ENCODE measurements around the gene CARM1. TPM values are rescaled to one million over a fixed set of nuclear protein-coding genes. Genes with fewer than 3 reads are reported as not detected.
A peak's percentile ranks its signal among the peaks of the same experiment; 100 is the strongest.

Gene CARM1
- total and polyA plus RNA-seq, 2 donors from 2014 or later = 21.9 to 41.2 TPM

DNA sequence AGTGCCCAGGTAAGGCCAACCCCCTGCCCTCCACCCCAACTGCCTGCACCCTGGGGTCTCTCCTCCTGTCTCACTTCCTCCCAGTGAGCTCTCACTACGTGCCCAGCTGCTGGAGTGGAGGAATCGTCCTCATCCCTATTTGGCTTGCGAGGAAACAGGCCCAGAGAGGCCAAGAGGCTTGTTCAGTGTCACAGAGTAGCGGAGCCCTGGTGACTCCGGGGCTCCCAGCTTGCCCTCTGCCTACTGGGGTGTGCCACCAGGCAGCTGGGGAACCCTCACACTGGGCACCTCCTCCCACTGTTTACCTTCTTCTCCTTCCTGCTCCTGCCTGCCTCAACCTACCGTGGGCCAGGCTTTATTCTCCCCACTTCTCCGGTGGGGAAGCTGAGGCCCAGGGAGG is 41.0 kb upstream of the CARM1 start:
- no peak overlapping the region for H3K9ac ChIP-seq (ENCODE audit: low read length in 3 of 3)
- no peak for FAIRE-seq
- no peak overlapping the region for H3K4me3 ChIP-seq (ENCODE audit: low read length in 3 of 3)
- TF ChIP-seq, protein P1, sequence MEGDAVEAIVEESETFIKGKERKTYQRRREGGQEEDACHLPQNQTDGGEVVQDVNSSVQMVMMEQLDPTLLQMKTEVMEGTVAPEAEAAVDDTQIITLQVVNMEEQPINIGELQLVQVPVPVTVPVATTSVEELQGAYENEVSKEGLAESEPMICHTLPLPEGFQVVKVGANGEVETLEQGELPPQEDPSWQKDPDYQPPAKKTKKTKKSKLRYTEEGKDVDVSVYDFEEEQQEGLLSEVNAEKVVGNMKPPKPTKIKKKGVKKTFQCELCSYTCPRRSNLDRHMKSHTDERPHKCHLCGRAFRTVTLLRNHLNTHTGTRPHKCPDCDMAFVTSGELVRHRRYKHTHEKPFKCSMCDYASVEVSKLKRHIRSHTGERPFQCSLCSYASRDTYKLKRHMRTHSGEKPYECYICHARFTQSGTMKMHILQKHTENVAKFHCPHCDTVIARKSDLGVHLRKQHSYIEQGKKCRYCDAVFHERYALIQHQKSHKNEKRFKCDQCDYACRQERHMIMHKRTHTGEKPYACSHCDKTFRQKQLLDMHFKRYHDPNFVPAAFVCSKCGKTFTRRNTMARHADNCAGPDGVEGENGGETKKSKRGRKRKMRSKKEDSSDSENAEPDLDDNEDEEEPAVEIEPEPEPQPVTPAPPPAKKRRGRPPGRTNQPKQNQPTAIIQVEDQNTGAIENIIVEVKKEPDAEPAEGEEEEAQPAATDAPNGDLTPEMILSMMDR (IDR thresholded peaks at IDR 0.05; ENCODE audit: borderline replicate concordance, extremely low read depth, insufficient read depth) = no peak
- H3K4me1 ChIP-seq (ENCODE audit: control insufficient read depth in 2 of 3, insufficient read depth in 2 of 3, low read depth in 1 of 3, low read length in 3 of 3) = peaks cover 0 to 2% (median 0%) of the 10 kb centered on the region in 3 donors
- no peak overlapping the region for H3K27ac ChIP-seq (ENCODE audit: low read depth in 2 of 2, low read length in 2 of 2)
- H3K9me3 ChIP-seq (ENCODE audit: control insufficient read depth in 2 of 3, insufficient read depth in 1 of 3, low read length in 3 of 3) = no peaks in the 10 kb centered on the region
- intact Hi-C loops (cut with DNase I) = no loop called here
- H3K27me3 ChIP-seq (ENCODE audit: control insufficient read depth, insufficient read depth, low read length) = no peaks in the 10 kb centered on the region
- DNase-seq = no peak
- peaks cover 0 to 41% (median 18%) of the 10 kb centered on the region in 3 donors for H3K36me3 ChIP-seq (ENCODE audit: control insufficient read depth in 2 of 3, insufficient read depth in 3 of 3, low read length in 3 of 3)

DNA sequence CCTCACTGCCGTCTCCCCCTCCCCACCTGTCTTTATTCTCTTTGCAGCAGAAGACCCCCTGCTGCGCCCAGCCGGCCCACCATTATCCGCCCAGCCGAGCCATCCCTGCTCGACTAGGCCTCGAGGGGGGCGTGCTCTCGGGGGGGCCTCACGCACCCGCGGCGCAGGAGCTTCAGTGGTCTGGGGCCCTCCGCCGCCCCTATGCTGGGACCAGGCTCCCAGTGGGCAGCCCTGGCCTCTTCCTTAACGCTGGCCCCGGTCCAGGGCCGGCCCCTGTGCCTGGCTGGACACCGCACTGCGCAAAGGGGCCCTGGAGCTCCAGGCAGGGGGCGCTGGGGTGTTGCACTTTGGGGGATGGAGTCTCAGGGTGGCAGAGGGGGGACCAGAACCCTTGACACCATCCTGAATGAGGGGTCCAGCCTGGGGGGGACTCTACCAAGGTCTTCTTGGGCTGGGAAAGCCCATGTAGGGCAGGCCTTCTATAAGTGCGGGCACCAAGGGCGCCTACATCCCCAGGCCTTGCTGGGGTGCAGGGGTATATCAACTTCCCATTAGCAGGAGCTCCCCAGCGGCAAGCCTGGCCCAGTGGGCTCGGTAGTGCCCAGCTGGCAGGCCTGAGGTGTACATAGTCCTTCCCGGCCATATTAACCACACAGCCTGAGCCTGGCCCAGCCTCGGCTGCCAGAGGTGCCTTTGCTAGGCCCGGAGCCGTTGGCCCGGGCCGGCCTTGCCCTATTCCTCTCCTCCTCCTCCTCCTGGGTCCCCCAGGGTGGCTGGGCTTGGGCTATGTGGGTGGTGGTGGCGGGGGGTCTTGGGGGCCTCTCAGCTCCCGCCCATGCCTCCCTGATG is 40.2 kb upstream of the CARM1 start:
- H3K36me3 ChIP-seq (ENCODE audit: control insufficient read depth in 2 of 3, insufficient read depth in 3 of 3, low read length in 3 of 3) = peaks cover 0 to 36% (median 14%) of the 10 kb centered on the region in 3 donors
- TF ChIP-seq, protein P1 (IDR thresholded peaks at IDR 0.05; ENCODE audit: borderline replicate concordance, extremely low read depth, insufficient read depth) = no peak
- no peak overlapping the region for H3K4me3 ChIP-seq (ENCODE audit: low read length in 3 of 3)
- no peak overlapping the region for H3K9ac ChIP-seq (ENCODE audit: low read length in 3 of 3)
- H3K4me1 ChIP-seq (ENCODE audit: control insufficient read depth in 2 of 3, insufficient read depth in 2 of 3, low read depth in 1 of 3, low read length in 3 of 3) = peaks cover 0 to 2% (median 0%) of the 10 kb centered on the region in 3 donors
- intact Hi-C loops (cut with DNase I) = no loop called here
- FAIRE-seq (no peak), DNase-seq (peak in 1 of 5 donors; percentile 54)
- no peaks in the 10 kb centered on the region for H3K27me3 ChIP-seq (ENCODE audit: control insufficient read depth, insufficient read depth, low read length)
- no peak overlapping the region for H3K27ac ChIP-seq (ENCODE audit: low read depth in 2 of 2, low read length in 2 of 2)
- H3K9me3 ChIP-seq (ENCODE audit: control insufficient read depth in 2 of 3, insufficient read depth in 1 of 3, low read length in 3 of 3) = no peaks in the 10 kb centered on the region

DNA sequence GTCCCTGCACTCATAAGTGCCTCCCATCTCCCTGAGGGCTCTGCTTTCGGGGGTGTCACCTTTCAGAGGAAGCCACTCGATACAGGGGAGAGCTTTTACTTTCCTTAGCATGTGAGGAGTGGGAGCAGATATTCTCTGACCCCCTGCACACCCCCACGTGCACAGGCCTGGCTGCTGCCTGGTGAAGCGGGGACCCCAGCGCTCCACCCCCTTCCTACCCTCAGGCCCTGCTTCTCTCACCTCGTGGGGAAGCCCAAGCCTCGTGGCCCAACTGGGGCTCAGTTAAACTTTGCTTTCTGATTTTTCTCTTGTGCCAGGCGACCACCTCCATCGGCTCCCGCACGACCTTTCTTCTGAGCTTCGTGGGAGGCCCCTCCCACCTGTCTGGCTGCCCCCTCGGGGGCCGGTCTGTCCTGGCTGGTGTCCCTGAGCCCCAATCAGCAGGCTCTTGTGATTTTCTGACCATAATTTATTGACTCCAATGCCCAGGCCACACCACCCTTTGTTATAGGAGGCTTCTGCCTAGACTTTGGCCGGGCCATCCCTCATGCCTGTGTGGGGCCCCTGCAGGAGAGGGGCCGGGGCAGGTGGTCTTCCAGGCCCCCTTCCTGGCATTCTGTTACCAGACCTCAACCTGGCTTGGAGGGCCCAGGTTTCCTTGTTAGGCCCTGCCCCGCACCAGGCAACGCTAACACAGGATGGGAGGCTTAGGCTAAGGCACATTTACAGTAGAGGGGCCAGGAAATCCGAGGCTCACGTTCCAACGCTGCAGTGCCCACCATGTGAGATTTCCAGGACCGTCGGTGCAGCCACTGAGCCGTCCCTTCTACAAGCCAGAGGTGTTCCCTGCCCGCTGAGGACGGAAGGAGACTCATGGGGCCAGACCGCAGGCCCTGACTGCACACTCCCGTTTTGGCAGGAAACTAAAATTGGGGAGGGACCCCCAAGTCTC is 39.1 kb upstream of the CARM1 start:
- H3K9me3 ChIP-seq (ENCODE audit: control insufficient read depth in 2 of 3, insufficient read depth in 1 of 3, low read length in 3 of 3) = peaks cover 0 to 7% (median 0%) of the 10 kb centered on the region in 3 donors
- TF ChIP-seq, protein P1 (IDR thresholded peaks at IDR 0.05; ENCODE audit: borderline replicate concordance, extremely low read depth, insufficient read depth) = no peak
- no peak overlapping the region for H3K27ac ChIP-seq (ENCODE audit: low read depth in 2 of 2, low read length in 2 of 2)
- FAIRE-seq = no peak
- H3K27me3 ChIP-seq (ENCODE audit: control insufficient read depth, insufficient read depth, low read length) = no peaks in the 10 kb centered on the region
- H3K4me1 ChIP-seq (ENCODE audit: control insufficient read depth in 2 of 3, insufficient read depth in 2 of 3, low read depth in 1 of 3, low read length in 3 of 3) = peaks cover 0 to 10% (median 9%) of the 10 kb centered on the region in 3 donors
- peaks cover 0 to 27% (median 8%) of the 10 kb centered on the region in 3 donors for H3K36me3 ChIP-seq (ENCODE audit: control insufficient read depth in 2 of 3, insufficient read depth in 3 of 3, low read length in 3 of 3)
- intact Hi-C loops (cut with DNase I) = no loop called here
- H3K4me3 ChIP-seq (ENCODE audit: low read length in 3 of 3) = no peak overlapping the region
- H3K9ac ChIP-seq (ENCODE audit: low read length in 3 of 3) = no peak overlapping the region
- peak; percentile 57 to 73 (median 63) for DNase-seq
